SK-N-SH treated with all-trans-retinoic acid at 6 μM for 48 hours (cell line): ENCODE results near the gene CDH4.

Experiments used
- ARNTL ChIP-seq: fragments of 450-650 bp; formaldehyde crosslinking; IDR thresholded peaks from 2 replicates; pipeline ENCODE4 v1.5.0; 2020; ENCODE audit warnings: low read depth, mild to moderate bottlenecking, moderate library complexity, borderline replicate concordance
- CSRNP3 ChIP-seq: fragments of 250-450 bp; sonication (Bioruptor Pico); IDR thresholded peaks from 2 replicates; pipeline ENCODE4 v1.5.1; 2021; ENCODE audit warnings: mild to moderate bottlenecking, moderate library complexity
- ESRRG ChIP-seq: fragments of 250-450 bp; sonication (Bioruptor Pico); IDR thresholded peaks from 2 replicates; pipeline ENCODE4 v1.6.1; 2021; ENCODE audit warnings: mild to moderate bottlenecking
- GLIS3 ChIP-seq: fragments of 250-450 bp; sonication (Bioruptor Pico); IDR thresholded peaks from 2 replicates; pipeline ENCODE4 v1.5.0; 2020; ENCODE audit warnings: mild to moderate bottlenecking, moderate library complexity
- PATZ1 ChIP-seq: fragments of 250-450 bp; sonication (Bioruptor Pico); IDR thresholded peaks from 2 replicates; pipeline ENCODE4 v1.8.0; 2020; ENCODE audit warnings: mild to moderate bottlenecking, moderate library complexity, borderline replicate concordance
- POU6F1 ChIP-seq: fragments of 250-450 bp; sonication (Bioruptor Pico); IDR thresholded peaks from 2 replicates; pipeline ENCODE4 v1.8.0; 2021; ENCODE audit warnings: low read depth, mild to moderate bottlenecking, moderate library complexity, borderline replicate concordance
- PPARA ChIP-seq: fragments of 250-450 bp; sonication (Bioruptor Pico); IDR thresholded peaks from 2 replicates; pipeline ENCODE4 v1.5.0; 2020; ENCODE audit warnings: mild to moderate bottlenecking, borderline replicate concordance
- RARB ChIP-seq: fragments of 250-450 bp; sonication (Bioruptor Pico); IDR thresholded peaks from 2 replicates; pipeline ENCODE4 v1.8.0; 2021; ENCODE audit warnings: mild to moderate bottlenecking, moderate library complexity
- SNAI2 ChIP-seq: fragments of 250-450 bp; sonication (Bioruptor Pico); IDR thresholded peaks from 2 replicates; pipeline ENCODE4 v1.5.0; 2020; ENCODE audit warnings: mild to moderate bottlenecking, moderate library complexity
- TCF4 ChIP-seq: fragments of 250-450 bp; sonication (Bioruptor Pico); IDR thresholded peaks from 2 replicates; pipeline ENCODE4 v1.8.0; 2021; ENCODE audit warnings: mild to moderate bottlenecking, moderate library complexity, borderline replicate concordance
- TSHZ2 ChIP-seq: fragments of 250-450 bp; sonication (Bioruptor Pico); IDR thresholded peaks from 2 replicates; pipeline ENCODE4 v1.5.0; 2020; ENCODE audit warnings: mild to moderate bottlenecking, moderate library complexity
- ZFP30 ChIP-seq: fragments of 450-650 bp; formaldehyde crosslinking; IDR thresholded peaks from 2 replicates; pipeline ENCODE4 v1.5.0; 2022; ENCODE audit warnings: mild to moderate bottlenecking, moderate library complexity
- ZNF565 ChIP-seq: fragments of 450-650 bp; formaldehyde crosslinking; conservative IDR thresholded peaks from 2 replicates; pipeline ENCODE4 v1.5.0; 2020; ENCODE audit warnings: low read depth, mild to moderate bottlenecking, moderate library complexity

GRCh38 chr20:61512475-61512874 lies 260.4 kb downstream of the CDH4 start:
- TF ChIP-seq ARNTL (CRISPR knock-in tag), result no peak
- TF ChIP-seq ZNF565, result no peak
- no peak for TF ChIP-seq TSHZ2 (CRISPR knock-in tag)
- no peak for TF ChIP-seq TCF4 (CRISPR knock-in tag)
- TF ChIP-seq PPARA (CRISPR knock-in tag), result no peak
- TF ChIP-seq PATZ1 (CRISPR knock-in tag), result no peak
- no peak for TF ChIP-seq CSRNP3 (CRISPR knock-in tag)
- TF ChIP-seq ESRRG (CRISPR knock-in tag), result no peak
- no peak for TF ChIP-seq ZFP30 (CRISPR knock-in tag)
- TF ChIP-seq GLIS3, result no peak
- TF ChIP-seq POU6F1, result no peak
- TF ChIP-seq SNAI2 (CRISPR knock-in tag), result no peak
- no peak for TF ChIP-seq RARB (CRISPR knock-in tag)
